ENCODE data around the gene TUBA8. TPM values are rescaled to one million over a fixed set of nuclear protein-coding genes. Genes with fewer than 3 reads are reported as not detected.
"Not testable (repeated sequence)": the region's sequence is repeated elsewhere in the genome, so short reads cannot be mapped to it uniquely, and the experiment has no call there.

TUBA8 gene
- total RNA-seq, 2 donors from 2014 or later, result 1.1 to 1.6 TPM

- no peaks in the 10 kb centered on the region for H3K9me3 Mint-ChIP-seq
- no peak for DNase-seq (ENCODE audit: low spot score in 2 of 2)
Measured at GRCh38 chr22:18133452-18133851, 22.8 kb downstream of the TUBA8 start.

DNA sequence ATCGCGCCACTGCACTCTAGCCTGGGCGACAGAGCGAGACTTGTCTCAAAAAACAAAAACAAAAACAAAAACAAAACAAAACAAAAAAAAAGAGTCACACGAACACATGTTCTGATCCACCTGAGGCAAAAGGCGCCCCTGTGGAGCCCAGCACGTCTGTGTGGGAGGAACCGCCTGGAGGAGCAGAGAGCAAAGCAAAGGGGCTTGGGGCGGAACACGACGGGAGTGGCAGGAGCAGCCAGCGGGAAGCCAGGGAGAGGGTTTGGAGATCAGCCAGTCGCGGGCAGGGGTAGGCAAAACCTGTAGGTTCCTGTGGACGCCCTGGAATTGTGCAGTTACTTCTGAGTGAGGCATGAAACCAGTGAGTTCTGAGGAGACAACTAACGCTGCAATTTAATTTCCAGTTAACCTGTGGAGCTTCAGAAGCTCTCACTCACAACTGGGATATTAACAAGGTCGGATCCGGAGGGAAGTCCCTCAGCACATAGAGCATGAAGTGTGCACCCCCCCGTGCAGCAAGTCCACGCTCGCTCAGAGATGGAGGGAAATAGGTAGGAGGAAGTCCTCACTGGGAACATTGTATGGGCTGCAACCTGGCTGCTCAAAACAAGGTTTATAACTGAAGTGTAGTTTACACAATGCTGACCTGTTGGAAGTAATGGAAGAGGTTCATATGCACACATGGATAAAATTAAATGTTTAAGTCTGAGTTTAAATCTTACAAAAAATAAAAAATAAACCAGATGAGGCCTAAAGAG is 26.1 kb downstream of the TUBA8 start:
- Mint-ChIP-seq H3K9me3 (no peaks in the 10 kb centered on the region), H3K27ac (no peak overlapping the region), H3K36me3 (peaks cover 0 to 5% of the 10 kb centered on the region in 2 donors)
- DNase-seq (ENCODE audit: low spot score in 2 of 2), result peak in 1 of 2 donors; percentile 14
- ATAC-seq, result no peak

More at GRCh38 chr22:18133452-18133851, 22.8 kb downstream of the TUBA8 start:
- no peak for ATAC-seq
- Mint-ChIP-seq H3K27ac (no peak overlapping the region), H3K36me3 (no peaks in the 10 kb centered on the region)

- not testable (repeated sequence) for H3K9me3 Mint-ChIP-seq
Measured at GRCh38 chr22:18141004-18141403, 30.4 kb downstream of the TUBA8 start.

DNA sequence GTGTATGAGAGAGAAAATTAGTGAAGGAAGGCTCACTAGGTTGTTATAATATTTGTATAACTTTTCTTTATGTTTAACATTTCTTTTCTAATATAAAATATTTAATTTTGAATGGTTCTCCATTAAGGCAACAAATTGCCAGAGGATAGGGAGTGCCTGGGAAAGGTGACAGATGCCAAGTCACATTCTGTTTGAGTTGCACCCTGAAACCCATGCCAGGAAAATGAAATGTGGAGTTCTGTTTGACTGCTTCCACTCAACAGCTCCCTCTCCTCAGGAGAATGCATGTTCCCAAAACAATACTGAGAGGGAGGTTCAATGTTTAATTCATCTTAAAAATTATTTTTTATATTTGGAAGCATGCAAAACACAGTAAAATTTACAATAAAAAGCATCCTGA is 33.5 kb downstream of the TUBA8 start:
- Mint-ChIP-seq H3K9me3 (no peaks in the 10 kb centered on the region), H3K27ac (no peak overlapping the region), H3K36me3 (peaks cover 0 to 5% of the 10 kb centered on the region in 2 donors)
- DNase-seq (ENCODE audit: low spot score in 2 of 2) (no peak), ATAC-seq (no peak)

More at GRCh38 chr22:18141004-18141403, 30.4 kb downstream of the TUBA8 start:
- ATAC-seq; H3K27ac Mint-ChIP-seq; DNase-seq (ENCODE audit: low spot score in 2 of 2); H3K36me3 Mint-ChIP-seq: not testable (repeated sequence)

GRCh38 chr22:18145676-18146388 is 35.2 kb downstream of the TUBA8 start:
- Mint-ChIP-seq H3K36me3 (peaks cover 0 to 5% of the 10 kb centered on the region in 2 donors), H3K9me3 (no peaks in the 10 kb centered on the region), H3K27ac (no peak overlapping the region)
- ATAC-seq, result no peak
- DNase-seq (ENCODE audit: low spot score in 2 of 2), result no peak

GRCh38 chr22:18146389-18146753 is 35.8 kb downstream of the TUBA8 start:
- ATAC-seq (no peak), DNase-seq (ENCODE audit: low spot score in 2 of 2) (no peak)
- H3K9me3 Mint-ChIP-seq, result no peaks in the 10 kb centered on the region
- peaks cover 0 to 6% of the 10 kb centered on the region in 2 donors for H3K36me3 Mint-ChIP-seq
- no peak overlapping the region for H3K27ac Mint-ChIP-seq

GRCh38 chr22:18147791-18148190 is 37.2 kb downstream of the TUBA8 start:
- Mint-ChIP-seq H3K36me3 (peaks cover 0 to 5% of the 10 kb centered on the region in 2 donors), H3K27ac (no peak overlapping the region)
- DNase-seq (ENCODE audit: low spot score in 2 of 2), result no peak

GRCh38 chr22:18148293-18148965 is 37.8 kb downstream of the TUBA8 start:
- Mint-ChIP-seq H3K36me3 (peaks cover 0 to 5% of the 10 kb centered on the region in 2 donors), H3K9me3 (no peaks in the 10 kb centered on the region), H3K27ac (no peak overlapping the region)
- ATAC-seq (no peak), DNase-seq (ENCODE audit: low spot score in 2 of 2) (no peak)

More at GRCh38 chr22:18147791-18148190, 37.2 kb downstream of the TUBA8 start:
- no peaks in the 10 kb centered on the region for H3K9me3 Mint-ChIP-seq
- ATAC-seq, result no peak

GRCh38 chr22:18152519-18152918 is 41.9 kb downstream of the TUBA8 start:
- Mint-ChIP-seq H3K27ac (peak overlapping the region; percentile 48 to 81), H3K9me3 (no peaks in the 10 kb centered on the region), H3K36me3 (peaks cover 0 to 5% of the 10 kb centered on the region in 2 donors)
- ATAC-seq (no peak), DNase-seq (ENCODE audit: low spot score in 2 of 2) (no peak)

GRCh38 chr22:18154821-18155390 is 44.3 kb downstream of the TUBA8 start:
- Mint-ChIP-seq H3K27ac (no peak overlapping the region), H3K36me3 (peaks cover 0 to 5% of the 10 kb centered on the region in 2 donors), H3K9me3 (no peaks in the 10 kb centered on the region)
- ATAC-seq, result no peak
- DNase-seq (ENCODE audit: low spot score in 2 of 2), result no peak

DNA sequence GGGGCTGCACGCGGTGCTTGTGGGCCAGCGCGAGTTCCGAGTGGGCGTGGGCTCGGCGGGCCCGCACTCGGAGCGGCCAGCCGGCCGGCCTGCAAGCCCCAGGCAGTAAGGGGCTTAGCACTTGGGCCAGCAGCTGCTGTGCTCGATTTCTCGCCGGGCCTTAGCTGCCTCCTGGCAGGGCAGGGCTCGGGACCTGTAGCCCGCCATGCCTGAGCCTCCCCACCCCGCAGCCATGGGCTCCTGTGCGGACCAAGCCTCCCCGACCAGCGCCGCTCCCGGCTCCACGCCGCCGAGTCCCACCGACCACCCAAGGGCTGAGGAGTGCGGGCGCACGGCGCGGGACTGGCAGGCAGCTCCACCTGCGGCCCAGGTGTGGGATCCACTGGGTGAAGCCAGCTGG is 44.9 kb downstream of the TUBA8 start:
- not testable (repeated sequence) for H3K27ac Mint-ChIP-seq, H3K36me3 Mint-ChIP-seq

DNA sequence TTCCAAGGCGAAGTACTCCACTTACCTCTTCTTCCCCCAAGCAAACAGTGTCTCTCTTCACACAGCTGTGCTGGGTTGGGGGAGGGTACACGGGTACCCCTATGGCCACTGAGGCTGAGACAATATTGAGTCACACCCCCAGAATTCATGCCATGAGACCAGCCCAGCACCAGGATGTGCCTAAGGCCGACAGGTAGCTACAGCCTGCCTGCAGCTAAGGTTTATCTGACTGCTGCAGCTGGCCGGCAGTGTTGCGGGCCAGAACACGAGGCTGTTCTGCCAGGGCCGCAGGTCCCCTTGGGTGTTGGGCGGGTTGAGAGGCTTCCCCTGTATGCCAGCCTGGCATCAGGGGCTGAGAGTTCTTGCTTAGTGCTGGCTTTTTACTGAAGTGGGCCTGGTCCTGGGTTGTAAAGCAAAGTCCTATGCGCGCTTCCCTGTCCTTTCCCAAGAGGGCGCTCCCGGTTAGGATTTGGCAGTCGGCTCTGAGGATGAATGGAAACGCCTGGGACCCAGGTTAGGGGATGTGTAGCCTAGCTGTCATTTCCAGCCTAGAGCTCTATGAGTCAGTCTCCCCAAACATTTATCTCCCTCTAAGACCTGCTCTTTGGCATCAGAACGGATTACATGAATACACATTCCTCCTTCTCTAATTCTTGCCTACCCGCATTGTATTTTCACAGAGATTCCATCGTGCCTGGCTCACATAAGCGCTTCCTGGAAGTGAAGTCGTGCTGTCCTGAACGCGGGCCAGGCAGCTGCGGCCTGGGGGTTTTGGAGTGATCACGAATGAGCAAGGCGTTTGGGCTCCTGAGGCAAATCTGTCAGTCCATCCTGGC is 46.5 kb downstream of the TUBA8 start:
- Mint-ChIP-seq H3K36me3 (no peaks in the 10 kb centered on the region), H3K9me3 (no peaks in the 10 kb centered on the region), H3K27ac (no peak overlapping the region)
- peak; percentile 56 to 68 for ATAC-seq
- peak in 1 of 2 donors; percentile 63 for DNase-seq (ENCODE audit: low spot score in 2 of 2)

More for the DNA sequence above, 44.9 kb downstream of the TUBA8 start:
- not testable (repeated sequence) for ATAC-seq; H3K9me3 Mint-ChIP-seq; DNase-seq (ENCODE audit: low spot score in 2 of 2)

GRCh38 chr22:18157714-18158028 is 47.1 kb downstream of the TUBA8 start:
- Mint-ChIP-seq H3K9me3 (no peaks in the 10 kb centered on the region), H3K36me3 (no peaks in the 10 kb centered on the region), H3K27ac (peak overlapping the region in 1 of 2 donors; percentile 27)
- ATAC-seq, result no peak
- no peak for DNase-seq (ENCODE audit: low spot score in 2 of 2)

DNA sequence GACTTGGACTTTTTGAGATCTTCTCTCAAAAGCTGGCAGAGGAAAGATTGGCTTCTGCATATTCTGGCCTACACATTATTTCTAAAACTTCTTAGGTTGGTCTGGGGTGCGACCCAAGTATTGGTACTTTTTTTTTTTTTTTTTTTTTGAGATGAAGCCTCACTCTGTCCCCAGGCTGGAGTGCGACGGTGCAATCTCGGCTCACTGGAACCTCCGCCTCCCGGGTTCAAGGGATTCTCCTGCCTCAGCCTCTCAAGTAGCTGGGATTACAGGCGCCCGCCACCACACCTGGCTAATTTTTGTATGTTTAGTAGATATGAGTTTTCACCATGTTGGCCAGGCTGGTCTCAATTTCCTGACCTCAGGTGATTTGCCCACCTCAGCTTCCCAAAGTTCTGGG is 50.0 kb downstream of the TUBA8 start:
- ATAC-seq; H3K27ac Mint-ChIP-seq; DNase-seq (ENCODE audit: low spot score in 2 of 2); H3K36me3 Mint-ChIP-seq; H3K9me3 Mint-ChIP-seq: not testable (repeated sequence)

GRCh38 chr22:18163843-18164242 is 53.2 kb downstream of the TUBA8 start:
- peak in 1 of 2 donors; percentile 34 for ATAC-seq
- not testable (repeated sequence) for DNase-seq (ENCODE audit: low spot score in 2 of 2); H3K36me3 Mint-ChIP-seq; H3K27ac Mint-ChIP-seq; H3K9me3 Mint-ChIP-seq

GRCh38 chr22:18164584-18164983 is 54.0 kb downstream of the TUBA8 start:
- DNase-seq (ENCODE audit: low spot score in 2 of 2); H3K27ac Mint-ChIP-seq; ATAC-seq; H3K9me3 Mint-ChIP-seq; H3K36me3 Mint-ChIP-seq: not testable (repeated sequence)
